Dendritic cell treated with granulocyte-macrophage colony-stimulating factor and Interleukin-4, amounts not matched to agents 40 ng/mL and 50 ng/mL, for 4 days (primary cell): ENCODE results near the gene RAB17.

ENCODE experiments used
- H3K27ac Mint-ChIP-seq: one replicate; pipeline ENCODE4 v1.8.0; 2022; ENCODE audit warnings: mild to moderate bottlenecking, mixed read lengths
- H3K27me3 Mint-ChIP-seq: one replicate; pipeline ENCODE4 v1.8.0; 2022; ENCODE audit warnings: mild to moderate bottlenecking, mixed read lengths
- H3K36me3 Mint-ChIP-seq: one replicate; pipeline ENCODE4 v1.8.0; 2022; ENCODE audit warnings: low read depth, mixed read lengths
- H3K4me1 Mint-ChIP-seq: one replicate; pipeline ENCODE4 v1.8.0; 2022; ENCODE audit warnings: low read depth, mixed read lengths
- H3K4me3 Mint-ChIP-seq: one replicate; pipeline ENCODE4 v1.8.0; 2022; ENCODE audit warnings: mild to moderate bottlenecking, moderate library complexity, mixed read lengths
- H3K9me3 Mint-ChIP-seq: one replicate; pipeline ENCODE4 v1.8.0; 2022; ENCODE audit warnings: mixed read lengths
- intact Hi-C: fragments of 100-400 bp; cut with micrococcal nuclease; formaldehyde crosslinking; loops from one replicate; pipeline ENCODE4 v1.15.0; 2022

The RAB17 gene

DNA sequence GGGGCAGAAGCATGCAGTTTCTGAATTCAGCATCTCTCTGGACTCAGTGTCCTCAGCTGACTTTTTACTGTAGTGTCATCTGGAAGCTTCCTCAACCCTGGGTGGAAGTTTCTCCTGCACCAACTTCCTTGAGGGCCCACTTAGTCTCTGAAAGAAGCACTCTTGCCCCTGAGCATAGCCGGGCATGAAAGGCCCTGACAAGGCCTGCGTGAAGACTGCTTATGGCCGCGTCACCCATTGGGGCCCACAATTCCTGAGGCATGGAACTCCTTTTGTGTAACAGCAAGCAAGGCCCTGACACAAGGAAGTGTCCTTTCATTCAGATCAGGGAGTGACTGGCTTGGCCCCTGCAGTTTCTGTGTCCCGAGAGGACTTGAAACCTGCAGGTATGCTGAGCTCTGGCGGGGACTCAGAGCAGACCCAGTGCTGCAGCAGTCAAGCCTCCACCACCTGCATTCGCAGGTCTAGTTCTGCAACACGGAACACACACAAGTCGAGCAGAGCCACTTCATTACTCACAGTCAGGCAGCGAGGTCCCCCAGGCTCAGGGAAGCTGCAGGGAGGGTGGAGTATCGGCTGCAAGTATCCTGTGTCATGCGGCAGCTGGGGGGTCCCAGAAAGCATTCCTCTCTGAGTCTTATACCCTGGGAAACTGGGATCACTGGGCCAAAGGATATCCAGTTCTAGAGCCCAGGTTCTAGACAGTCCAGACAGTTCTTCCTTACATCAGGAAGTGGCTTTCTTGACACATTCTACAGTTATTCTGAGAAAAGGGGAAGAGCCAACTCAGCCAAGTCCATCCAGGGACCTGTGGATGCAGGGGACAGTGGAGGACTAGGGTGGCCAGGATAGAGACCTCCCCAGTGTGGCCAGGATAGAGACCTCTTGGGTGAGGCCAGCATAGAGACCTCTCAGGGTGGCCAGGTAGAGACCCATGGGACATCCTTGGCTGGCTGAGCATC lies 59.8 kb downstream of the RAB17 start:
- intact Hi-C loops, result no loop called here
- Mint-ChIP-seq H3K27me3 (no peaks in the 10 kb centered on the region), H3K27ac (no peak overlapping the region), H3K9me3 (no peaks in the 10 kb centered on the region), H3K36me3 (no peaks in the 10 kb centered on the region), H3K4me1 (peaks cover 17% of the 10 kb centered on the region), H3K4me3 (no peak overlapping the region)

DNA sequence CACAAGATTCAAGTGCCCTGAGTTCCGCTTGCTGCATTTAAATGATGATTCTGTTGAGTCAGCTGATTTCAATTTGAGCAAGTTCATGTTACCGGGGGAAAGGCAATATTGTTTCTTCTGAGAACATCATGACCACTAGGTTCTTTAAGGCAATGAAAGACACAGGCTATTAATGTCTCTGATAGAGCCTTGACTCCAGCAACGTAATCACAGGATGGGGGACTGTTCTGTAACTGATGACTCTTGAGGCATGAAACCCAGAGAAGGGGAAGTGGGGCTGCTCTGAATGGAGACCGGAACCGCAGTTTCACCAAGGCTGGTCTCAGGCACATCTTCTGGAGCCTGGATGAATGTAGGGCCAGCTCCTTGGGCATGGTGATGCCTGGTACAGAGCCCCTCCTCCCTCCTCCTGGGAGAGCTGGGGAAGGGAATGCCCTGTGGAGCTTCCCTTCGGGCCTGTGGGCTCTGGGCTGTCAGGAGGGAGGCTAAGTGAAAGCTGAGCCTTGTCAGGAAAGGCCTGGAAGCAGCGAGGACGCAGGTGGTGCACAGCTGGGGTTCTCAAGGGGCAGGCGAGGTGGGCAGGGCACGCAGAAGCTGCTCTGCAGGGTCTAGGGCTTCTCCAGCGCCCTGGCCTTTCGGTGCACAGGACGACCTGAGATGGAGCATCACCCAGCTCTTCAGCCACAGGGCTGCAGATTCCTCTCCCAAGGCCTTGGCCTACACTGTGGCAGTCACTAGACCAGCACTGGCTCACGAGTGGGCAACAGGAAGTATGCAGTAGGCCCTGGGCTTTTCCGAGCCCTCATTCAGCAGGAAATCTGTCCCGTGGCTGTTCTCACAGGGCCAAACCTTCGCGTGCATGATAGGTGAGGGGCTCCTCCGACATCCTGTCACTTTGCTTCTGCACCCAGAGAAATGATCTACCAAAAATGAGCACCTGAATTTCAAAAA lies 60.8 kb downstream of the RAB17 start:
- no peaks in the 10 kb centered on the region for H3K36me3 Mint-ChIP-seq
- H3K27me3 Mint-ChIP-seq, result no peaks in the 10 kb centered on the region
- H3K4me3 Mint-ChIP-seq, result no peak overlapping the region
- intact Hi-C loops, result no loop called here
- H3K27ac Mint-ChIP-seq, result no peak overlapping the region
- H3K4me1 Mint-ChIP-seq, result peaks cover 17% of the 10 kb centered on the region
- H3K9me3 Mint-ChIP-seq, result no peaks in the 10 kb centered on the region

DNA sequence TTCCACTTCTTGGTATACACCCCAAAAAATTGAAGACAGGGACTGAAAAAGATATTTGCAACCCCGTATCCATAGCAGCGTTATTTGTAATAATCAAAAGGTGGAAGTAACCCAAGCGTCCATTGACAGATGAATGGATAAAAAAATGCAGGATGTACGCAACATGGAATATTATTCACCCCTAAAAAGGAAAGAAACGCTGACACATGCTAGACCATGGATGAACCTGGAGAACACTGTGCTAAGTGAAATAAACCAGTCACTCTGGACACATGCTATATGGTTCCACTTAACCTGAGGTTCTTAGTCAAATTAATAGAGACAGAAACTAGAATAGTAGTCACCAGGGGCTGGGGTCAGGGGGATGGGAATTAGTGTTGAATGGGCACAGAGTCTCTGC lies 62.8 kb downstream of the RAB17 start:
- Mint-ChIP-seq H3K4me3 (no peak overlapping the region), H3K9me3 (no peaks in the 10 kb centered on the region), H3K27me3 (no peaks in the 10 kb centered on the region), H3K27ac (no peak overlapping the region), H3K36me3 (no peaks in the 10 kb centered on the region), H3K4me1 (peaks cover 17% of the 10 kb centered on the region)
- intact Hi-C loops, result no loop called here

DNA sequence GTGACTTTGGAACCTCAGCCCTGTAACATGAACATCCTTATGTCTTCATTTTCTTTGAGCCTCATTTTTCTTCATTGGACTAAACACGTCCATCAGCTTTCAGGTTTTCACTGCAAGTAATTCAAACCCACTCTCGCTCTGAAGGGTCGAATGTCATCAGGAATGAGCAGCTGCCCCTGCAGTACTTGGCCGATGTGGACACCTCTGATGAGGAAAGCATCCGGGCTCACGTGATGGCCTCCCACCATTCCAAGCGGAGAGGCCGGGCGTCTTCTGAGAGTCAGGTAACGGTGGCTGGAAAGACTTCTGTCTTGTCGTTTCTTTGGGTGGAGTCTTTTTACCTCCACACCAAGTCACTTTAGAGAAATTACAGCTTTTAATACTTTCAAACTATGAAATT lies 63.3 kb downstream of the RAB17 start:
- no peaks in the 10 kb centered on the region for H3K27me3 Mint-ChIP-seq
- intact Hi-C loops, result no loop called here
- no peak overlapping the region for H3K27ac Mint-ChIP-seq
- H3K9me3 Mint-ChIP-seq, result no peaks in the 10 kb centered on the region
- peaks cover 17% of the 10 kb centered on the region for H3K4me1 Mint-ChIP-seq
- H3K4me3 Mint-ChIP-seq, result no peak overlapping the region
- no peaks in the 10 kb centered on the region for H3K36me3 Mint-ChIP-seq

DNA sequence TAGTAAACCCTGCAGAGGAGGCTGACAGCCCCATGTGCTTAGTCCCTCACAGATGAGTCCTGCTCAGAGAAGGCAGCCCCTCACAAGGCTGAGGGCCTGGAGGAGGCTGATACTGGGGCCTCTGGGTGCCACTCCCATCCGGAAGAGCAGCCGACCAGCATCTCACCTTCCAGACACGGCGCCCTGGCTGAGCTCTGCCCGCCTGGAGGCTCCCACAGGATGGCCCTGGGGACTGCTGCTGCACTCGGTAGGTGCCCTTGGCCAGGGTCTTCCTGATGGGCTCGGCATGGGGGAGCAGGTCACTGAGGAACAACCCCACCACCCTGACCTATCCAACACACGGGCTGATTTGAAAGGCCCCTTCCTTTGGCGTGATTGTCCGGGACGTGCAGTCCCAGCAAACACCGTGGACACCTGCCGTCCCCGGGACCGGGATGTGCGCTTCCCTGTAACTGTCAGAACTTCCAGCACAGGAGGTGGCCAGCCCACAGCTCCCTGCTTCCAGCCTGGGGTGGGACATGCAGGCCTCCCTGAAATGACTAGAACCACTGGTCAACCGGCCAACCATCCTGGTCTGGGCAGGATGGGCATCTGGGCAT lies 64.9 kb downstream of the RAB17 start:
- Mint-ChIP-seq H3K4me1 (peaks cover 10% of the 10 kb centered on the region), H3K27me3 (no peaks in the 10 kb centered on the region), H3K9me3 (no peaks in the 10 kb centered on the region), H3K4me3 (no peak overlapping the region), H3K36me3 (no peaks in the 10 kb centered on the region), H3K27ac (no peak overlapping the region)
- intact Hi-C loops, result no loop called here

DNA sequence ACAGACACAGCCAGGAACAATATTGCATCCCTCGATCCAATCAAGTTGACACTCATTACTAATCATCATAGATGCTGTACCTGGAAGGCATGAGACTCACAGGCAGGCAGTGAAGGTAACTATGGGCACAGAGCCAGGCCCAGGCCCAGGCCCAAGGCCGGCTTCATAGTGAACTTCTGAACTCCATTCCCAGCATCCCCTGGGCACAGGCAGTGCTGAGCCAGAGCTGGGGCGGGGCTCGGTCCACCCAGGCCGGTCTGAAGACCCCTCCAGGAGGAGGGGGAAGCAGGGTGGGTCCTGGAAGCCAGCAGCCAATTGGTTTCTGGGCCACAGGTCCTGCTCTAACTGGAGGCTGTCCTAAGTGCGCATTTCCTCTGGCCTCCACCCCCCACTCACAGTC lies 65.9 kb downstream of the RAB17 start:
- intact Hi-C loops, result no loop called here
- peaks cover 2% of the 10 kb centered on the region for H3K27me3 Mint-ChIP-seq
- H3K4me3 Mint-ChIP-seq, result no peak overlapping the region
- peaks cover 5% of the 10 kb centered on the region for H3K4me1 Mint-ChIP-seq
- H3K36me3 Mint-ChIP-seq, result no peaks in the 10 kb centered on the region
- H3K27ac Mint-ChIP-seq, result no peak overlapping the region
- H3K9me3 Mint-ChIP-seq, result no peaks in the 10 kb centered on the region
